H9 (cell line): ENCODE data around the gene B4GALNT1. TPM values are rescaled to one million over a fixed set of nuclear protein-coding genes. Genes with fewer than 3 reads are reported as not detected.

Source experiments
- DNase-seq: peaks from one replicate; pipeline ENCODE4 v3.0.0-alpha.2; 2017
- H2AFZ ChIP-seq: one replicate; pipeline ENCODE4 v1.6.1; 2013; ENCODE audit warnings: mild to moderate bottlenecking, low read length, control low read depth, moderate library complexity
- H2AK5ac ChIP-seq: 2 replicates; pipeline ENCODE4 v1.6.1; 2013; ENCODE audit warnings: low read length, control low read depth, mixed read lengths; ENCODE audit not compliant: insufficient read length
- H2BK120ac ChIP-seq: one replicate; pipeline ENCODE4 v1.6.1; 2013; ENCODE audit warnings: low read depth, mild to moderate bottlenecking, low read length, control low read depth, inconsistent platforms; ENCODE audit not compliant: poor library complexity, severe bottlenecking
- H2BK12ac ChIP-seq: 2 replicates; pipeline ENCODE4 v1.6.1; 2013; ENCODE audit warnings: low read length, control low read depth, mixed read lengths, low read depth; ENCODE audit not compliant: insufficient read length
- H2BK15ac ChIP-seq: 2 replicates; pipeline ENCODE4 v1.6.1; 2013; ENCODE audit warnings: low read depth, low read length, control low read depth
- H2BK20ac ChIP-seq: one replicate; pipeline ENCODE4 v1.6.1; 2013; ENCODE audit warnings: low read depth, mild to moderate bottlenecking, low read length, control low read depth, inconsistent platforms; ENCODE audit not compliant: poor library complexity, severe bottlenecking
- H2BK5ac ChIP-seq: 2 replicates; pipeline ENCODE4 v1.6.1; 2013; ENCODE audit warnings: low read length, control low read depth, mixed read lengths; ENCODE audit not compliant: insufficient read length
- H3K14ac ChIP-seq: 2 replicates; pipeline ENCODE4 v1.6.1; 2013; ENCODE audit warnings: low read length, control low read depth; ENCODE audit not compliant: insufficient read depth
- H3K18ac ChIP-seq: 2 replicates; pipeline ENCODE4 v1.6.1; 2013; ENCODE audit warnings: low read depth, mild to moderate bottlenecking, mixed read lengths, low read length, control low read depth; ENCODE audit not compliant: insufficient read length
- H3K23ac ChIP-seq: 2 replicates; pipeline ENCODE4 v1.6.1; 2013; ENCODE audit warnings: low read length, control low read depth, mixed read lengths, low read depth; ENCODE audit not compliant: insufficient read length
- H3K23me2 ChIP-seq: 2 replicates; pipeline ENCODE4 v1.6.1; 2013; ENCODE audit warnings: low read depth, mild to moderate bottlenecking, mixed read lengths, low read length, control low read depth; ENCODE audit not compliant: insufficient read length, poor library complexity, severe bottlenecking
- H3K27ac ChIP-seq: 2 replicates; pipeline ENCODE4 v1.5.1; 2013; ENCODE audit warnings: low read length, control low read depth, mixed read lengths, low read depth; ENCODE audit not compliant: insufficient read length
- H3K27me3 ChIP-seq: 2 replicates; pipeline ENCODE4 v1.6.1; 2013; ENCODE audit warnings: low read length, control low read depth, inconsistent platforms; ENCODE audit not compliant: insufficient read depth
- H3K4ac ChIP-seq: 2 replicates; pipeline ENCODE4 v1.6.1; 2013; ENCODE audit warnings: low read depth, mild to moderate bottlenecking, control low read depth, inconsistent platforms, low read length, moderate library complexity
- H3K4me1 ChIP-seq: 2 replicates; pipeline ENCODE4 v1.6.1; 2013; ENCODE audit warnings: low read length, control low read depth, inconsistent platforms; ENCODE audit not compliant: insufficient read depth
- H3K4me2 ChIP-seq: 2 replicates; pipeline ENCODE4 v1.6.1; 2013; ENCODE audit warnings: low read length, control low read depth, mixed read lengths; ENCODE audit not compliant: insufficient read length, insufficient read depth
- H3K56ac ChIP-seq: 2 replicates; pipeline ENCODE4 v1.6.1; 2013; ENCODE audit warnings: low read depth, mild to moderate bottlenecking, mixed read lengths, low read length, control low read depth; ENCODE audit not compliant: insufficient read length
- H3K79me1 ChIP-seq: 2 replicates; pipeline ENCODE4 v1.6.1; 2013; ENCODE audit warnings: low read depth, mild to moderate bottlenecking, moderate library complexity, low read length, control low read depth, inconsistent platforms; ENCODE audit not compliant: insufficient read depth, poor library complexity, severe bottlenecking
- H3K79me2 ChIP-seq: 2 replicates; pipeline ENCODE4 v1.6.1; 2013; ENCODE audit warnings: low read length, control low read depth, inconsistent platforms; ENCODE audit not compliant: insufficient read depth
- H3K9ac ChIP-seq: 2 replicates; pipeline ENCODE4 v1.6.1; 2013; ENCODE audit warnings: low read length, control low read depth, mixed read lengths; ENCODE audit not compliant: insufficient read length; ENCODE audit errors: extremely low read depth
- H3K9me3 ChIP-seq: one replicate; pipeline ENCODE4 v1.6.1; 2013; ENCODE audit warnings: low read depth, low read length, inconsistent platforms; ENCODE audit not compliant: control insufficient read depth
- H3T11ph ChIP-seq: one replicate; pipeline ENCODE4 v1.6.1; 2013; ENCODE audit warnings: mild to moderate bottlenecking, low read length, control low read depth, inconsistent platforms
- H4K20me1 ChIP-seq: one replicate; pipeline ENCODE4 v1.6.1; 2013; ENCODE audit not compliant: control insufficient read depth, insufficient read length, insufficient read depth
- H4K5ac ChIP-seq: 2 replicates; pipeline ENCODE4 v1.6.1; 2013; ENCODE audit warnings: low read depth, mild to moderate bottlenecking, mixed read lengths, low read length, control low read depth; ENCODE audit not compliant: insufficient read length
- H4K8ac ChIP-seq: replicated peaks from 2 replicates; pipeline ENCODE4 v1.6.1; 2013; ENCODE audit warnings: low read length, control low read depth, mixed read lengths, low read depth; ENCODE audit not compliant: insufficient read length
- H4K91ac ChIP-seq: 2 replicates; pipeline ENCODE4 v1.6.1; 2013; ENCODE audit warnings: low read depth, mild to moderate bottlenecking, moderate library complexity, mixed read lengths, low read length, control low read depth; ENCODE audit not compliant: insufficient read length
- H3K27ac Mint-ChIP-seq, 3 experiments: 2 replicates in 2 of 3; 3 replicates in 1 of 3; pipeline ENCODE4 v1.8.0; 2020 to 2021; ENCODE audit warnings: mixed read lengths in 3 of 3, mild to moderate bottlenecking in 1 of 3, moderate library complexity in 1 of 3
- H3K27me3 Mint-ChIP-seq: 2 replicates; pipeline ENCODE4 v1.8.0; 2021; ENCODE audit warnings: low read depth, mild to moderate bottlenecking, moderate library complexity, mixed read lengths
- H3K36me3 Mint-ChIP-seq, 3 experiments: 2 replicates in 2 of 3; 3 replicates in 1 of 3; pipeline ENCODE4 v1.8.0; 2020 to 2021; ENCODE audit warnings: low read depth in 3 of 3, mixed read lengths in 3 of 3; ENCODE audit not compliant: insufficient read depth in 1 of 3
- H3K4me1 Mint-ChIP-seq, 2 experiments: 2 replicates each; pipeline ENCODE4 v1.8.0; 2020; ENCODE audit warnings: mixed read lengths in 2 of 2
- H3K4me3 Mint-ChIP-seq, 2 experiments: 2 replicates in 1 of 2; 3 replicates in 1 of 2; pipeline ENCODE4 v1.8.0; 2020 to 2021; ENCODE audit warnings: mild to moderate bottlenecking in 2 of 2, mixed read lengths in 2 of 2, moderate library complexity in 1 of 2
- H3K9me3 Mint-ChIP-seq, 2 experiments: 2 replicates in 1 of 2; 3 replicates in 1 of 2; pipeline ENCODE4 v1.8.0; 2020; ENCODE audit warnings: mild to moderate bottlenecking in 2 of 2, mixed read lengths in 2 of 2, moderate library complexity in 1 of 2
- WGBS: extraction: QIAGEN DNeasy Blood & Tissue Kit; methylation state at CpG from one replicate; pipeline ENCODE4 v1.1.7; 2013; ENCODE audit warnings: missing lambda C conversion rate, low lambda C conversion rate, mixed read lengths; ENCODE audit not compliant: insufficient read length; ENCODE audit errors: extremely low coverage; 5-methylcytosine and 5-hydroxymethylcytosine counted together
- total RNA-seq: library from RNA; stranded (reverse); gene quantifications from 2 replicates; pipeline ENCODE4 v1.2.1, GENCODE V29; 2021
- TF ChIP-seq, protein P1 (sequence below): fragments of 200-600 bp; sonication (generic); conservative IDR thresholded peaks from 3 replicates; pipeline ENCODE4 v1.8.0; 2021; ENCODE audit warnings: antibody characterized with exemption, mild to moderate bottlenecking

B4GALNT1 gene
- total RNA-seq, 1 experiment from 2014 or later = 2.3 TPM

DNA sequence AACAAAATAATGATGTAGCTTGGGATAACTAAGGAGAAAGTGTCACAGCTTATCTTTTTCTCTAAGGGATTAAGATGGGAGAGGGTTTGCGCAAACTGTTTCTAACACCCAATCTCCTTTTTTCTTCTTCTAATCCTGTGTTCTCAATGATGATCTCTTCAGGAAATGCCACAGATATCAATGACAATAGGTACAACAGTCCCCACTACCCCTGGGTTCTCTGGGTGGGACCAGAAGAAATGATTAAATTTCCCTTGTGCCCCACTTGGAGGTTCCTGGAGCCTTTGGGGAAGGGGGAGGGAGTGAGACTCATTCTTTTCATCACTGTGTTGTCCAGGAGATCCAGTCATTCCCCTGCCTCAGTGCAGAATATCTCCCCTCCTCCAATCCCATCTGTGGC lies 50.6 kb downstream of the B4GALNT1 start:
- Histone ChIP-seq H3K18ac (no peak overlapping the region), H2BK15ac (no peak overlapping the region), H4K20me1 (no peaks in the 10 kb centered on the region), H3K23ac (no peak overlapping the region), H2BK20ac (no peak overlapping the region), H3K23me2 (no peaks in the 10 kb centered on the region), H2BK120ac (no peak overlapping the region), H3K4me1 (no peaks in the 10 kb centered on the region), H2AFZ (no peak overlapping the region), H3K27ac (no peak overlapping the region), H3K4me2 (no peak overlapping the region), H4K5ac (no peak overlapping the region), H3K56ac (no peak overlapping the region), H4K8ac (no peak overlapping the region), H4K91ac (no peak overlapping the region), H3T11ph (no peak overlapping the region), H3K79me1 (no peaks in the 10 kb centered on the region), H3K4ac (no peak overlapping the region), H2BK12ac (no peak overlapping the region), H2AK5ac (no peak overlapping the region), H3K79me2 (no peaks in the 10 kb centered on the region), H3K9ac (no peak overlapping the region), H3K9me3 (no peaks in the 10 kb centered on the region), H3K14ac (no peak overlapping the region), H3K27me3 (no peaks in the 10 kb centered on the region), H2BK5ac (no peak overlapping the region)
- no peak overlapping the region for H3K4me3 Mint-ChIP-seq
- H3K36me3 Mint-ChIP-seq = peaks cover 22 to 60% (median 47%) of the 10 kb centered on the region in 3 experiments
- no peaks in the 10 kb centered on the region for H3K9me3 Mint-ChIP-seq
- DNase-seq = no peak
- H3K27ac Mint-ChIP-seq = no peak overlapping the region
- H3K27me3 Mint-ChIP-seq = no peaks in the 10 kb centered on the region
- peaks cover 0 to 2% of the 10 kb centered on the region in 2 experiments; a peak in 1 of 4 replicates for H3K4me1 Mint-ChIP-seq
- TF ChIP-seq, protein P1, sequence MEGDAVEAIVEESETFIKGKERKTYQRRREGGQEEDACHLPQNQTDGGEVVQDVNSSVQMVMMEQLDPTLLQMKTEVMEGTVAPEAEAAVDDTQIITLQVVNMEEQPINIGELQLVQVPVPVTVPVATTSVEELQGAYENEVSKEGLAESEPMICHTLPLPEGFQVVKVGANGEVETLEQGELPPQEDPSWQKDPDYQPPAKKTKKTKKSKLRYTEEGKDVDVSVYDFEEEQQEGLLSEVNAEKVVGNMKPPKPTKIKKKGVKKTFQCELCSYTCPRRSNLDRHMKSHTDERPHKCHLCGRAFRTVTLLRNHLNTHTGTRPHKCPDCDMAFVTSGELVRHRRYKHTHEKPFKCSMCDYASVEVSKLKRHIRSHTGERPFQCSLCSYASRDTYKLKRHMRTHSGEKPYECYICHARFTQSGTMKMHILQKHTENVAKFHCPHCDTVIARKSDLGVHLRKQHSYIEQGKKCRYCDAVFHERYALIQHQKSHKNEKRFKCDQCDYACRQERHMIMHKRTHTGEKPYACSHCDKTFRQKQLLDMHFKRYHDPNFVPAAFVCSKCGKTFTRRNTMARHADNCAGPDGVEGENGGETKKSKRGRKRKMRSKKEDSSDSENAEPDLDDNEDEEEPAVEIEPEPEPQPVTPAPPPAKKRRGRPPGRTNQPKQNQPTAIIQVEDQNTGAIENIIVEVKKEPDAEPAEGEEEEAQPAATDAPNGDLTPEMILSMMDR = no peak
- WGBS = no CpG with 5 or more reads among the region's 1 CpG
